ENCODE measurements around the gene STARD3NL. TPM values are rescaled to one million over a fixed set of nuclear protein-coding genes. Genes with fewer than 3 reads are reported as not detected.

Gene STARD3NL
- total and polyA plus RNA-seq, 2 experiments from 2014 or later: 65.1 to 84.8 TPM

DNA sequence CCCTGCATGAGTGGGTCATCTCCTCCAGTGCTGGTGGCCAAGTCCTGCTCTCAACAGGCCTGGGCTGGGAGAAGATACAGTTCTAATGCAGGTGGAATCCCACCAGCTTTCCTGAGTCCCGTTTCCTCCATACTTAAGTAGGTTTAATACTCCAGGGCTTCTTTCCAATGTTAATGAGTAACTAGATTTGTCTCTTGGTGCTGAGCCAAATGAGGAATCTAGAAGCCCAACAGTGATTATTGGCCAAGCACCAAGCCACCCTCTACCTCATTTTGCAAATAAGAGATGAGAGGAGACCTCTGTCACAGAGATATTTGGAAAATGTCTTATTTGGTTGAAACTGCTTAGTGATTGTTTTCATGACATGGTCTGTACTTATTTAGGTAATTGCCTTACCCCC is 37.1 kb downstream of the STARD3NL start:
- no peaks in the 10 kb centered on the region for H3K9me2 ChIP-seq (replicated peaks; ENCODE audit: insufficient read depth)
- H3K27me3 ChIP-seq: no peaks in the 10 kb centered on the region
- H3K9me3 ChIP-seq (ENCODE audit: low read depth): no peaks in the 10 kb centered on the region
- no peak overlapping the region for H3K4me3 ChIP-seq
- no peaks in the 10 kb centered on the region for H4K20me1 ChIP-seq (ENCODE audit: insufficient read depth, poor library complexity, severe bottlenecking)
- H3K4me1 ChIP-seq (ENCODE audit: insufficient read depth): peaks cover 12% of the 10 kb centered on the region
- no peak overlapping the region for H2AFZ ChIP-seq
- TF ChIP-seq EZH2phosphoT487 (IDR thresholded peaks at IDR 0.05; ENCODE audit: low read depth, severe bottlenecking, unreplicated experiment) (no peak), EZH2 (IDR thresholded peaks at IDR 0.05; ENCODE audit: borderline replicate concordance) (no peak)
- TF ChIP-seq, protein P1, sequence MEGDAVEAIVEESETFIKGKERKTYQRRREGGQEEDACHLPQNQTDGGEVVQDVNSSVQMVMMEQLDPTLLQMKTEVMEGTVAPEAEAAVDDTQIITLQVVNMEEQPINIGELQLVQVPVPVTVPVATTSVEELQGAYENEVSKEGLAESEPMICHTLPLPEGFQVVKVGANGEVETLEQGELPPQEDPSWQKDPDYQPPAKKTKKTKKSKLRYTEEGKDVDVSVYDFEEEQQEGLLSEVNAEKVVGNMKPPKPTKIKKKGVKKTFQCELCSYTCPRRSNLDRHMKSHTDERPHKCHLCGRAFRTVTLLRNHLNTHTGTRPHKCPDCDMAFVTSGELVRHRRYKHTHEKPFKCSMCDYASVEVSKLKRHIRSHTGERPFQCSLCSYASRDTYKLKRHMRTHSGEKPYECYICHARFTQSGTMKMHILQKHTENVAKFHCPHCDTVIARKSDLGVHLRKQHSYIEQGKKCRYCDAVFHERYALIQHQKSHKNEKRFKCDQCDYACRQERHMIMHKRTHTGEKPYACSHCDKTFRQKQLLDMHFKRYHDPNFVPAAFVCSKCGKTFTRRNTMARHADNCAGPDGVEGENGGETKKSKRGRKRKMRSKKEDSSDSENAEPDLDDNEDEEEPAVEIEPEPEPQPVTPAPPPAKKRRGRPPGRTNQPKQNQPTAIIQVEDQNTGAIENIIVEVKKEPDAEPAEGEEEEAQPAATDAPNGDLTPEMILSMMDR (IDR thresholded peaks at IDR 0.05; ENCODE audit: poor library complexity): no peak
- no peak overlapping the region for H3K4me2 ChIP-seq
- no peaks in the 10 kb centered on the region for H3K79me2 ChIP-seq
- H3K27ac ChIP-seq: no peak overlapping the region
- DNase-seq (ENCODE audit: low spot score): peak; percentile 15
- H3K36me3 ChIP-seq (replicated peaks; ENCODE audit: insufficient read depth, low read depth): no peaks in the 10 kb centered on the region
- 58% methylated on average over 1 of the region's 1 CpG for WGBS (ENCODE audit: low lambda C conversion rate, missing lambda C conversion rate)

DNA sequence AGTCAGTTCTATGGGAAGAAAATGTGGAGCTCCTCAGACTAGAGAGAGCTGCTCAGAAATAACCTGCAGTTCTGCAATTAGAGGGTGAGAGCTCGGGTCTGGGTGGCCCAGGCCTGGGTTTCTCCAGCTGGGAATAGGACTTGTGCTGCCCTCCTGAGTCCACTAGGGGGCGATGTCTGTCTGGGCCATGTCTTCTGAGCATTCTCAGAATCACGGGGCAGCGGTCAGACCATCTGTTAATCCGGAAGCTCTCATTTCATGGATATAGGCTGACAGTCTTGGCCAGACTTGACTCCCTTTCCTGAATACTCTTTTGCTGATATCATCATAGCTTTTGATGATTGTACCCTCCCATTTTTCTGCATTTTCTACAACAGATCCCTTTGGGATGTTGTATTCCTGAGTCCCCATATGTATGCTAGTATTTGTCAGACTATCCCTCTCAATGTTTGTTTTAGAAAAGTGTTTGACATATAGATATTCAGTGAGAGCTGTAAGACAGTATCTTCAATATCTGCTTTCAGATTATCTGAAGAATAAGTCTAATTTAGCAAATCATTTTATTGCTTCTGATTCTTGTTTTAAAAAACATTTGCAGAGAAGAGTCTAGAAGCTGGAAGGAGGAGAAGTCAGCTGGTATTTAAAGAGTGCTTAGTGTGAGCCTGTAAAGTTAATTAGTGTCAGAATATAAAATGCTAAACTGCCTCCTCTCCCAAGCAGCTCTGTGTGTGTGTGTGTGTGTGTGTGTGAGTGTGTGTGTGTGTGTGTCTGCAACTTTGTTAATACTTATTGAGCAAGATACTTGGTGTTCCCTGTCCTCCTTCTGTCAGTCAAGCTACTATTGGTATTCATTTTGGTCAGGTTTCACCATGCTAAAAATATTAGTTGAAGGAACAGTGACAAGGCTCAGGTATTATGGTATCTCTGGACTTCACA is 38.0 kb downstream of the STARD3NL start:
- TF ChIP-seq EZH2phosphoT487 (IDR thresholded peaks at IDR 0.05; ENCODE audit: low read depth, severe bottlenecking, unreplicated experiment): no peak
- TF ChIP-seq, protein P1 (IDR thresholded peaks at IDR 0.05; ENCODE audit: poor library complexity): peak; percentile 90
- no peaks in the 10 kb centered on the region for H3K79me2 ChIP-seq
- H3K9me2 ChIP-seq (replicated peaks; ENCODE audit: insufficient read depth): no peaks in the 10 kb centered on the region
- DNase-seq (ENCODE audit: low spot score): peak; percentile 87
- no peaks in the 10 kb centered on the region for H4K20me1 ChIP-seq (ENCODE audit: insufficient read depth, poor library complexity, severe bottlenecking)
- peak overlapping the region; percentile 7 for H3K4me2 ChIP-seq
- H3K4me3 ChIP-seq: no peak overlapping the region
- no peaks in the 10 kb centered on the region for H3K36me3 ChIP-seq (replicated peaks; ENCODE audit: insufficient read depth, low read depth)
- peak overlapping the region; percentile 50 for H3K27ac ChIP-seq
- H3K9me3 ChIP-seq (ENCODE audit: low read depth): no peaks in the 10 kb centered on the region
- no peak overlapping the region for H2AFZ ChIP-seq
- H3K27me3 ChIP-seq: no peaks in the 10 kb centered on the region
- peaks cover 12% of the 10 kb centered on the region for H3K4me1 ChIP-seq (ENCODE audit: insufficient read depth)
- WGBS (ENCODE audit: low lambda C conversion rate, missing lambda C conversion rate): 20% methylated on average over 5 of the region's 5 CpGs

DNA sequence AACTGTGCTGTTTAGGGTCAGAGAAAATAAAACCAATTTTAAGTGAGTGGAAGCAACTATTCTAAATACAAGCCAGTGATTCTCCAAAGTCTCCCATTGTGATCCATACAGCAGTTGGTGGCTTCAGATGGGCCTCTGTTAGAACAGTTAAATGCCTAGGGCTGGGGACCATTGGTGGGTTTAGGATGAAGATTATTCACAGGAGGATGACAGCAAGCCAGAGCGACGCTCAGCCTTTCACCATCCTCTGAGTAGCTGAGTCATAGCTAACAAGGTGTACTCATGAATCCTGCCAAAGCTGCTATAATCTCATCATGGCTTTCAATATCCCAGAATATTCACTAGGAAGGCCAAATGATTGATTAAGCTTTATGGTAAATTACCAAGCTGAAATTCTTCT is 39.6 kb downstream of the STARD3NL start:
- TF ChIP-seq, protein P1 (IDR thresholded peaks at IDR 0.05; ENCODE audit: poor library complexity): no peak
- 91% methylated on average over 2 of the region's 2 CpGs for WGBS (ENCODE audit: low lambda C conversion rate, missing lambda C conversion rate)

More for the DNA sequence above, 39.6 kb downstream of the STARD3NL start:
- Histone ChIP-seq H3K4me3 (no peak overlapping the region), H4K20me1 (ENCODE audit: insufficient read depth, poor library complexity, severe bottlenecking) (no peaks in the 10 kb centered on the region), H3K36me3 (replicated peaks; ENCODE audit: insufficient read depth, low read depth) (no peaks in the 10 kb centered on the region), H3K27ac (no peak overlapping the region), H3K4me2 (no peak overlapping the region), H3K4me1 (ENCODE audit: insufficient read depth) (peaks cover 12% of the 10 kb centered on the region), H3K9me3 (ENCODE audit: low read depth) (no peaks in the 10 kb centered on the region), H3K9me2 (replicated peaks; ENCODE audit: insufficient read depth) (no peaks in the 10 kb centered on the region), H2AFZ (no peak overlapping the region), H3K79me2 (no peaks in the 10 kb centered on the region), H3K27me3 (no peaks in the 10 kb centered on the region)
- no peak for DNase-seq (ENCODE audit: low spot score)

Data from hepatocyte (in vitro differentiated cells).